Skeletal muscle satellite cell (primary cell): ENCODE measurements around the gene HIF3A.

Experiments
- H3K27me3 ChIP-seq: 2 replicates; pipeline ENCODE4 v1.7.0; 2013; ENCODE audit warnings: low read length; ENCODE audit not compliant: control insufficient read depth, insufficient read depth
- H3K36me3 ChIP-seq: 2 replicates; pipeline ENCODE4 v1.7.0; 2013; ENCODE audit warnings: mild to moderate bottlenecking, control low read depth, low read length; ENCODE audit not compliant: insufficient read depth
- H3K4me1 ChIP-seq: 2 replicates; pipeline ENCODE4 v1.7.0; 2013; ENCODE audit warnings: low read length; ENCODE audit not compliant: control insufficient read depth, insufficient read depth
- H3K4me2 ChIP-seq: 2 replicates; pipeline ENCODE4 v1.7.0; 2013; ENCODE audit warnings: mild to moderate bottlenecking, low read length
- H3K4me3 ChIP-seq: 2 replicates; pipeline ENCODE4 v1.7.0; 2013; ENCODE audit warnings: low read length
- H3K9ac ChIP-seq: 2 replicates; pipeline ENCODE4 v1.7.0; 2013; ENCODE audit warnings: mild to moderate bottlenecking, low read depth, low read length, moderate library complexity
- H3K9me3 ChIP-seq: replicated peaks from 2 replicates; pipeline ENCODE4 v1.7.0; 2013; ENCODE audit warnings: mild to moderate bottlenecking, control low read depth, low read length

Gene HIF3A

GRCh38 chr19:46380690-46381089 is 83.8 kb downstream of the HIF3A start:
- Histone ChIP-seq H3K36me3 (peaks cover 67% of the 10 kb centered on the region), H3K9me3 (no peaks in the 10 kb centered on the region), H3K4me3 (no peak overlapping the region), H3K27me3 (no peaks in the 10 kb centered on the region), H3K4me2 (no peak overlapping the region), H3K4me1 (peaks cover 15% of the 10 kb centered on the region), H3K9ac (no peak overlapping the region)

GRCh38 chr19:46381346-46381745 is 84.5 kb downstream of the HIF3A start:
- Histone ChIP-seq H3K36me3 (peaks cover 66% of the 10 kb centered on the region), H3K4me3 (no peak overlapping the region)

DNA sequence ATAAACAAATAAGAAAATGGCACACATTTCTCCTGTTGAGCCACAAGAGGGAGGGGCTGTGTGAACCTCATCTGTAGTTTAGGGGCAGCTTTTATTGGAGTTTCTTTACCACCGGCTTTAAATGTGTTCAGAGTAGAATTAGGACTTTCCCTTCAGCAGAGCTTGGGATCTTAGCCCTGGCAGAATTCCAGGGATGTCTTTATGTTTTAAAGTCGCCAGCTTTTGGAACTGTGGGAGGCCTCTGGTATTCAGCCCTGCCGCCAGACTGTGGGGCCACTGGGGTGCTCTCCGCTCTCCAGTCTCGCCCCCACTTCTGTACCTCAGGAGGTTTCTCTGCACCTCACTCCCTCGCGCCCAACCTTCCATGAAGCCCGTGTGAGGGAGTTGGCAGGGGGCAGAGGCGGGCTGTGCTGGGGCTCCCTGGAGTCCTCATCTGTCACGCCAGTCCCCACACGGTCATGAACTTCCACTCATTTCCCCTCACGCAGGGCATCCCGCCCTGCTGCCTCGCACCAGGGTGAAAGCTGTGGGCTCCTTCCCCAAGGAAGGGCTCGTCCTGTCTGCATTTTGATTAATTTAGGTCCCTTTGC is 85.0 kb downstream of the HIF3A start:
- H3K36me3 ChIP-seq: peaks cover 63% of the 10 kb centered on the region

More at GRCh38 chr19:46381346-46381745, 84.5 kb downstream of the HIF3A start:
- Histone ChIP-seq H3K9ac (no peak overlapping the region), H3K27me3 (no peaks in the 10 kb centered on the region), H3K9me3 (no peaks in the 10 kb centered on the region), H3K4me2 (no peak overlapping the region), H3K4me1 (peaks cover 15% of the 10 kb centered on the region)

DNA sequence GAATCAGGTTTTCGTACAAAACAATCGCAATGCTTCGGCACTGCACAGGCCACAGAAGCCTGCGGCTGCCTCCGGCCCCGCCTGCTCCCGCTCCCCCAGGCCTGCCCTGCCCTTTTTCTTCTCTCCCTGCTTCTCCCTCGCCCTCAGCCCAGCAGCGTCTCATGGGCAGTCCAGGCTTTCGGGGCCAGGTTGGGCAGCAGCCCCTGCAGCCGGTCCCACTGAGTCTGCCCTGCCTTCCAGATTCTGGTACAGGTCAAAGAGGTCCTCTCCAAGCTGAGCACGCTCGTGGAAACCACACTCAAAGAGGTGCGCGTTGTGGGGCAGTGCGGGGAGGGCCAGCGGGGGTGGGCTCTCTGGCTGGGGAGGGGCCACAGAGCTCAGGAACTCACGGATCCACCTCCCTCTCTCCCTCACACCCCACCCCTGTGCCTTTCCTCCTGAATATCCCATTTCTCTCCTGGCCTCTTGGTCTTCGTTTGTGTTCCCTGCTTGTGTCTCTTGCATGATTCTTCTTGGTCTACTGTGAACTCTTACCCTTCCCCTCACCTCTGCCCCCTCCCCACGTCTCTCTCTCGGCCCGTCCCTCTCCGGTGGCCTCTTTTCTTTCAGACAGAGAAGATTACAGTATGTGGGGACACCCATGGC is 86.5 kb downstream of the HIF3A start:
- H3K9ac ChIP-seq: no peak overlapping the region
- no peak overlapping the region for H3K4me2 ChIP-seq
- no peaks in the 10 kb centered on the region for H3K9me3 ChIP-seq
- H3K4me3 ChIP-seq: no peak overlapping the region
- peaks cover 72% of the 10 kb centered on the region for H3K36me3 ChIP-seq
- H3K27me3 ChIP-seq: no peaks in the 10 kb centered on the region
- peaks cover 7% of the 10 kb centered on the region for H3K4me1 ChIP-seq

More for the DNA sequence above, 85.0 kb downstream of the HIF3A start:
- Histone ChIP-seq H3K4me3 (no peak overlapping the region), H3K9ac (no peak overlapping the region), H3K4me1 (peaks cover 15% of the 10 kb centered on the region), H3K27me3 (no peaks in the 10 kb centered on the region), H3K9me3 (no peaks in the 10 kb centered on the region), H3K4me2 (no peak overlapping the region)

DNA sequence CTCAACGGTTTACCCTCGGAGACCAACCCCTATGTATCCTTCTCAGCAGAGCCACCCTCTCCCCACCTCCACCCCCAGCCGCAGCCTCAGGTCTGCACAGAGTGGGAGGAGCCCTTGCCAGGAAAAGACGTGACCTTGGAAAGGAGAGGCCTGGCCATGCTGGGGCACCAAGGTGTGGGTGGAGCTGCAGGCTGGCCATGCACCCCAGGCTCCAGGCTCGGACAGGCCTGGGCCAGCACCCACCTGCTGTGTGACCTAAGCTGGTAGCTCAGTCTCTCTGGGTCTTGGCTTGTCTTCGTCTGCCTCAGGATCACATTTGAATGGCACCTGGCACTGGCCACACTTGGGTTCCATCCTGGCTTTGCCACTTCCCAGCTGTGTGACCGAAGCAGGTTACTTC is 87.0 kb downstream of the HIF3A start:
- Histone ChIP-seq H3K36me3 (peaks cover 77% of the 10 kb centered on the region), H3K27me3 (no peaks in the 10 kb centered on the region), H3K4me1 (peaks cover under 1% of the 10 kb centered on the region), H3K9ac (no peak overlapping the region), H3K4me3 (no peak overlapping the region), H3K4me2 (no peak overlapping the region), H3K9me3 (no peaks in the 10 kb centered on the region)

DNA sequence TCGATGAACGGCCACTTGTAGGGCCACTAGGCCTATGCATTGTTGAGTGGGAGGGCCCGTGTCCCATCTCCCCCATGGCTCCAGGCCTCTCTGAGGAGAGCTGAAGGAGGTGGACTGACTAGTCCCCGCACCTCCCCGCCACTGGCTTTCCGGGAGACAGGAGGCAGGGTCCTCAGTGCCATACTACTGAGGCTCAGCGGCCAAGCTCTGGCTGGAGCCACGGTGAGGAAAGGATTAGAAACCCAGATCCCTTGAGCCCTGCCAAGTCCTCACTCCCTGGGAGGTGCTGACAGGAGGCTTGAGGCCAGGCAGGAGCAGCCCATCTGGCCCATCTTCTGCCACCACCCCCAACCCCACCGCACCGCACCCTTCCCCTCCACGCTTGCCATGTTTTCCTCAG is 87.6 kb downstream of the HIF3A start:
- Histone ChIP-seq H3K9me3 (no peaks in the 10 kb centered on the region), H3K4me1 (no peaks in the 10 kb centered on the region), H3K36me3 (peaks cover 76% of the 10 kb centered on the region), H3K27me3 (no peaks in the 10 kb centered on the region), H3K9ac (no peak overlapping the region), H3K4me2 (no peak overlapping the region), H3K4me3 (no peak overlapping the region)

DNA sequence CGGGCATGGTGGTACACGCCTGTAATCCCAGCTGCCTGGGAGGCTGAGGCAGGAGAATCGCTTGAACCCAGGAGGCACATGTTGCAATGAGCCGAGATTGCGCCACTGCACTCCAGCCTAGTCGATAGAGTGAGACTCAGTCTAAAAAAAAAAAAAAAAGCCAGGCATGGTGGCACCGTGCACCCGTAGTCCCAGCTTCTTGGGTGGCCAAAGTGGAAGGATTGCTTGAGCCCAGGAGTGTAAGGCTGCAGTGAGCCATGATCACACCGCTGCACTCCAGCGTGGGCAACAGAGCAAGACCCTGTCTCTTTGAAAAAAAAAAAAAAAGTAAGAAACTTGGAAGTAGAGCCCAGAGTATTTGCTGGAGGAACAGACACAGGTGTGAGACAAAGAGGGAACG is 88.8 kb downstream of the HIF3A start:
- Histone ChIP-seq H3K9me3 (no peaks in the 10 kb centered on the region), H3K4me3 (no peak overlapping the region), H3K4me2 (no peak overlapping the region), H3K4me1 (no peaks in the 10 kb centered on the region), H3K27me3 (no peaks in the 10 kb centered on the region), H3K36me3 (peaks cover 80% of the 10 kb centered on the region), H3K9ac (no peak overlapping the region)

- Histone ChIP-seq H3K27me3 (no peaks in the 10 kb centered on the region), H3K4me3 (no peak overlapping the region), H3K4me2 (no peak overlapping the region), H3K9ac (no peak overlapping the region), H3K9me3 (no peaks in the 10 kb centered on the region), H3K36me3 (peaks cover 81% of the 10 kb centered on the region), H3K4me1 (no peaks in the 10 kb centered on the region)
These were observed 89.3 kb downstream of the HIF3A start for GRCh38 chr19:46386151-46386550.

GRCh38 chr19:46386996-46387712 is 90.3 kb downstream of the HIF3A start:
- Histone ChIP-seq H3K4me2 (no peak overlapping the region), H3K9me3 (no peaks in the 10 kb centered on the region), H3K4me1 (peaks cover 2% of the 10 kb centered on the region), H3K9ac (no peak overlapping the region), H3K36me3 (peaks cover 85% of the 10 kb centered on the region), H3K27me3 (no peaks in the 10 kb centered on the region), H3K4me3 (no peak overlapping the region)

GRCh38 chr19:46387713-46388130 is 90.9 kb downstream of the HIF3A start:
- Histone ChIP-seq H3K27me3 (no peaks in the 10 kb centered on the region), H3K9me3 (no peaks in the 10 kb centered on the region), H3K4me2 (no peak overlapping the region), H3K4me1 (peaks cover 8% of the 10 kb centered on the region), H3K36me3 (peaks cover 84% of the 10 kb centered on the region), H3K4me3 (no peak overlapping the region), H3K9ac (no peak overlapping the region)

GRCh38 chr19:46388311-46389095 is 91.7 kb downstream of the HIF3A start:
- no peak overlapping the region for H3K4me2 ChIP-seq
- no peaks in the 10 kb centered on the region for H3K9me3 ChIP-seq
- H3K4me3 ChIP-seq: no peak overlapping the region
- no peaks in the 10 kb centered on the region for H3K27me3 ChIP-seq
- H3K4me1 ChIP-seq: peaks cover 8% of the 10 kb centered on the region
- H3K9ac ChIP-seq: no peak overlapping the region
- peaks cover 87% of the 10 kb centered on the region for H3K36me3 ChIP-seq
